NB4 (cell line): ENCODE data around the gene UGT2B17.
"Not testable (repeated sequence)": the region's sequence is repeated elsewhere in the genome, so short reads cannot be mapped to it uniquely, and the experiment has no call there.

ENCODE experiments used
- DNase-seq: peaks from one replicate; pipeline ENCODE4 v3.0.0; 2010; ENCODE audit warnings: low read depth
- H3K4me3 ChIP-seq: one replicate; pipeline ENCODE4 v1.5.1; 2011; ENCODE audit warnings: mild to moderate bottlenecking, low read depth, low read length, moderate library complexity
- MAX ChIP-seq: IDR thresholded peaks from 2 replicates; pipeline ENCODE4 v1.6.1; 2011; ENCODE audit warnings: low read depth, low read length
- MYC ChIP-seq: IDR thresholded peaks from 2 replicates; pipeline ENCODE4 v1.6.1; 2011; ENCODE audit warnings: low read depth, low read length
- POLR2A ChIP-seq: IDR thresholded peaks from 2 replicates; pipeline ENCODE4 v1.6.1; 2011; ENCODE audit warnings: mild to moderate bottlenecking; ENCODE audit not compliant: insufficient read length; ENCODE audit errors: extremely low read depth
- TF ChIP-seq, protein P1 (sequence below): IDR thresholded peaks from one replicate; pipeline ENCODE4 v1.5.1; 2012; ENCODE audit warnings: low read depth, low read length

Gene UGT2B17

GRCh38 chr4:68570122-68570507, 6.0 kb downstream of the UGT2B17 start:
- DNase-seq: no peak
- no peak overlapping the region for H3K4me3 ChIP-seq
- TF ChIP-seq POLR2A (no peak), MAX (no peak), MYC (no peak)
- TF ChIP-seq, protein P1, sequence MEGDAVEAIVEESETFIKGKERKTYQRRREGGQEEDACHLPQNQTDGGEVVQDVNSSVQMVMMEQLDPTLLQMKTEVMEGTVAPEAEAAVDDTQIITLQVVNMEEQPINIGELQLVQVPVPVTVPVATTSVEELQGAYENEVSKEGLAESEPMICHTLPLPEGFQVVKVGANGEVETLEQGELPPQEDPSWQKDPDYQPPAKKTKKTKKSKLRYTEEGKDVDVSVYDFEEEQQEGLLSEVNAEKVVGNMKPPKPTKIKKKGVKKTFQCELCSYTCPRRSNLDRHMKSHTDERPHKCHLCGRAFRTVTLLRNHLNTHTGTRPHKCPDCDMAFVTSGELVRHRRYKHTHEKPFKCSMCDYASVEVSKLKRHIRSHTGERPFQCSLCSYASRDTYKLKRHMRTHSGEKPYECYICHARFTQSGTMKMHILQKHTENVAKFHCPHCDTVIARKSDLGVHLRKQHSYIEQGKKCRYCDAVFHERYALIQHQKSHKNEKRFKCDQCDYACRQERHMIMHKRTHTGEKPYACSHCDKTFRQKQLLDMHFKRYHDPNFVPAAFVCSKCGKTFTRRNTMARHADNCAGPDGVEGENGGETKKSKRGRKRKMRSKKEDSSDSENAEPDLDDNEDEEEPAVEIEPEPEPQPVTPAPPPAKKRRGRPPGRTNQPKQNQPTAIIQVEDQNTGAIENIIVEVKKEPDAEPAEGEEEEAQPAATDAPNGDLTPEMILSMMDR: no peak

DNA sequence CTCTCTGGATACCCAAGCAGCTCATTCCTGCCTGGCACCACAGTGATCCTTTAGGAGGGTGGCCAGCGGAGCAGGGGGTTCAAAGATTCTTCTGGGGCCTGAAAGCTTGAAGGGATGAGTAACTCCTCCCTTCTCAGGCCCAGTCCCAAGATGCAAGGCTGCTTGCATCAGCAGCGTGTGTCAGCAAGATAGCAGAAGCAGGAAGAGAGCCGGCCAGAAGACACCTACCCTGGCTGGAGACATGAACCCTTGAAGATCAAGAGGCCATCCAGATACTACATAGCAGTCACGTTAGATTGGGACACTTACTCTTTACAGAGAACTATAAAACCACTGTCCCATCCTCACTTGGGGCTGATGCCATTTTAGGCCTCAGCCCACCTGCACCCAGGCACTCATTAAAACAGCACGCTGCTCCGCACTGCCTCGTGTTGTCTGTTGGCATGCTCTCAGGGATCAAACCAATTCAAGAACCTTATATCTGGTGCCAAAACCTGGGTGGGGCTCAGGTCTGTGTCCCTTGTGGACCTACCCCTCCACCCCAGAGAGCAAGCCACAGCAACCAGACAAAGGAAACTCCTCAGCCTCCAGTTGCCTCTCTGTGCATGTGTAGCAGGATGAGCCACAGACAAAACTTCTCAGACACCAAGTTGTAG, 6.5 kb downstream of the UGT2B17 start:
- no peak for TF ChIP-seq MAX
- no peak for TF ChIP-seq MYC
- TF ChIP-seq POLR2A: no peak
- TF ChIP-seq, protein P1: no peak

DNA sequence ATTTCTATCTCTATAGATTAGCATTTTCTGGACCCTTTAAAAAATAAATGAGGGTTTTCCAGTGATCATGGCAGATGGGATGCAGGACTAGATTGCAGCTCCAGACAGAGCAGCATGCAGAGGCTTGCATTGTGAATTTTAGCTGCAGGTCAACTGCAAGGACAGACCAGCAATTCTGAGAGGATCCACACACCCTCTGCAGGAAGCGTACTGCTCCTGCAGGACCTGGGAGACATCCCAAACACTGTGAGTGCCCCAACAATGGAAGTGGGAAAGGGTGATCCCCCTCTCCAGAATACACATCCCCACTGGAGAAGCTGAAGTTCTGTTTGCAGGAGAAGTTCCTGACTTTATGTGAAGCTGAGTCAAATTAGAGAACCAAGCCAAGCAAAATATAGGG, 7.1 kb downstream of the UGT2B17 start:
- DNase-seq, H3K4me3 ChIP-seq: not testable (repeated sequence)

More for the DNA sequence above, 6.5 kb downstream of the UGT2B17 start:
- no peak for DNase-seq
- H3K4me3 ChIP-seq: no peak overlapping the region

DNA sequence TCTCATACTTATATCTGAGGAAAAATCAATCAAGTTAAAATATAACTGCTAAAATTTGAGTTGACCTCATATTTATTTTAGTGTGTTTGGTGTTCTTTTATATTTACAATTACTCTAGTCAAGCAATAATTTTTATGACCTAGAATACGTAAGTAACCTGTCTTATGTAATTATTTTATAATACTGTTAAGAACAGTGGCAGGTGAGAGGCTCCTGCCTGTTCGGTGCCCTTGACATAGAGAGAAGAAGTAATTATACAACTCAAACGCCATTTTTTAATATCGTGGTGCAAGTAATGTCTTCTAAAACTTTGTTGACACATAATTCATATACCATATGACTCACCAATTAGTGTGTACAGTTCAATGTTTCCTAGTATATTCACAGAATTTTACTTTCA, 7.6 kb downstream of the UGT2B17 start:
- DNase-seq, H3K4me3 ChIP-seq: not testable (repeated sequence)

GRCh38 chr4:68566364-68566763, 9.8 kb downstream of the UGT2B17 start:
- not testable (repeated sequence) for DNase-seq, H3K4me3 ChIP-seq

DNA sequence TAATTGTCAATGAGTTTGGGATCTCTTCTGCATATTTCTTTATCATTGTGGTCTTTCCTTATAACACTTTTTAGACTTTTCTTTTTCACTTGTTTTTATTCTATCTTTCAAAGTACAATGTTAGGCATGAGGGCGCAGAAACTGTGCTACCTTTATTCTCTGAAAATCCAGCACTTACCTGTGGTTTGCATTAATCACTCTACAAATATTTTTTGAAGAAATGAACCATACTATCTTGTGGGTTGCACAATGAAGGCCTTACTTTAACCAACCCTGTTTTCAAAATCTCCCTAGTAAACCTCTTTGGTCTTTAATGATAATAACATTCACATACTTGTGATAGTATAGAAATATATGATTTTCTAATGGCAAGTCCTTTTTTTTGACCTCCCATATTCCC, 11.0 kb downstream of the UGT2B17 start:
- not testable (repeated sequence) for H3K4me3 ChIP-seq, DNase-seq

DNA sequence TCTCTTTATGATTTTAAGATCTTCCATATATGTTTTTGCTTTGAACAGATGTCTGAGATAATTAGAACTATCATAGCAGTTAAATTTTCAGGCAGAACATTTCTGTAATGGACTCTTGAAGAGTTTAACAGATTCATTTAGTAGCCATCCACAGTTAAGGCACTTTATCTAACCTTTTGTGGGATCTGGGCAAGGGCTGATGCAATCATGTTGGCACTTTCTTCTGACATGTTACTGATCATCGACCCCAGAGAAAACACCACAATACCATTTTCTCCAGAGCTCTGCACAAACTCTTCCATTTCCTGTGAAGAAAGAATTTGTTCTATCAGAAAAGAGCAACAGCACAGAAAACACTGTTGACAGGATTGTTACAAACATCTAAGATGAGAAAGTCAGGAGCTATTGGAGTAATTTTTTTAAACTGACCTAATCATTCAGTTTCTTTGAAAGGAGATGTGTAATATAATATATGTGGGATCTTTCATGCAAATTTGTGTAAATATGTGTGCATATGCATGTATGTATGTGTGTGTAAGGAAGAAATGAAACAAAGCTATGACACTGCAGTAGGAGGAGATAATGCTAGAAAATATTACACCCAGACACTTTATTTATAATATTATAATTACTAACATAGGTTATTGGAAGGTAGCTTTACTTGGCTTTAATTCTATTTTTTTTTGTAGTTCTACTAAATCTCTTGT, 15.6 kb downstream of the UGT2B17 start:
- H3K4me3 ChIP-seq, DNase-seq: not testable (repeated sequence)

GRCh38 chr4:68553830-68554229, 22.3 kb downstream of the UGT2B17 start:
- not testable (repeated sequence) for H3K4me3 ChIP-seq, DNase-seq

DNA sequence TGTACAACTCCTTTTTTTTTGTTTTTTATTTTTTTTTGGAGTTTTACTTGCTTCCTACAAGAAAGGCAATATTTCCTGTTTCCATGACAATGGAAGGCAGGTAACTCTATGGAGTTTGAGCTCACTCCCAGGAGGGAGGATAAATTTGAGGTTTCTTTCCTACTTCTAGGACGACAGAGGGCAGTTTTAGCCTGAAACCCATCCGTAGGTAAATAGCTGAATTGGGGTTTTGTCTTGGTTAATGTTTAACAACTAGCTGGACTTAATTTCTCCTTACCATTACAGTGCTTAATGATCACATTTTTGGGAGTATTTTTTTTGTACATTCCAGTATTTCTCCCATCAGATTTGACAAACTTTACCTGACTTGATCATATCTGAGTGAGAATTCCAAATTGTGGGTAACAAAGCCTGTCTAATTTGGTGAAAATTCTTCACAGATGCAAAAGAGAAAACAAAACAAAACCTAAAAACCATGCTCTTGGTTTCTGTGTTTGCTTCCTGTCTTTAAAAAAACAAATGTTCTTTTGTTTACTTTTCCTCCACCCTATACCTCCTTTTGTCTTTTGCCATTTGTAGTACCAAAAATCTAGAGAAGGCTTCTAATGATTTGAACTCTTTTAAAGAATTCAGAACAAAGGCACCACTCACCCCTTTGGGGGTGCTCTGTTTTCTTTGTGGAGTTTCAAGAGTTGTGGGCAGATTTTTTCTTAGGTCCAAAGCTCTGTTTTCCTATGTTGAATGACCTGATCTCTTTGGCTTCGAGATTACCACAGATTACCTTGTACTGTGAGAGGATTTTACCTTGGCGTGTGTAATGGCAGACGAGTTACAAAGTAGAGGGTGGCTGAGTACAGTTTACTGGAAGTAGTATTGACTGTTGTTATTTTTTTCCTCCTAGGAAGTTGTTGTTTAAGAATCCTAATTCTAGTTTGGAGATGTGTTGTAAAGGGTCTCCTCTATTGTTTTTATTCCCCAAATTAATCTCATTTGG, 23.0 kb downstream of the UGT2B17 start:
- not testable (repeated sequence) for H3K4me3 ChIP-seq, DNase-seq

- H3K4me3 ChIP-seq, DNase-seq: not testable (repeated sequence)
Measured at GRCh38 chr4:68542742-68543141, 33.4 kb downstream of the UGT2B17 start.
